Astrocyte (in vitro differentiated cells and primary cell): ENCODE measurements around the gene CUL2.

Experiments used
- EZH2 ChIP-seq: IDR thresholded peaks from 2 replicates; pipeline ENCODE4 v1.6.1; 2012; ENCODE audit warnings: mild to moderate bottlenecking, low read length, inconsistent platforms; ENCODE audit not compliant: insufficient read depth
- TF ChIP-seq, protein P1 (sequence below): IDR thresholded peaks from 2 replicates; pipeline ENCODE4 v1.5.1; 2011; ENCODE audit warnings: low read depth, mild to moderate bottlenecking, inconsistent platforms, low read length, moderate library complexity; ENCODE audit not compliant: insufficient read depth

GRCh38 chr10:34962866-34963265, 127.3 kb downstream of the CUL2 start:
- TF ChIP-seq, protein P1, sequence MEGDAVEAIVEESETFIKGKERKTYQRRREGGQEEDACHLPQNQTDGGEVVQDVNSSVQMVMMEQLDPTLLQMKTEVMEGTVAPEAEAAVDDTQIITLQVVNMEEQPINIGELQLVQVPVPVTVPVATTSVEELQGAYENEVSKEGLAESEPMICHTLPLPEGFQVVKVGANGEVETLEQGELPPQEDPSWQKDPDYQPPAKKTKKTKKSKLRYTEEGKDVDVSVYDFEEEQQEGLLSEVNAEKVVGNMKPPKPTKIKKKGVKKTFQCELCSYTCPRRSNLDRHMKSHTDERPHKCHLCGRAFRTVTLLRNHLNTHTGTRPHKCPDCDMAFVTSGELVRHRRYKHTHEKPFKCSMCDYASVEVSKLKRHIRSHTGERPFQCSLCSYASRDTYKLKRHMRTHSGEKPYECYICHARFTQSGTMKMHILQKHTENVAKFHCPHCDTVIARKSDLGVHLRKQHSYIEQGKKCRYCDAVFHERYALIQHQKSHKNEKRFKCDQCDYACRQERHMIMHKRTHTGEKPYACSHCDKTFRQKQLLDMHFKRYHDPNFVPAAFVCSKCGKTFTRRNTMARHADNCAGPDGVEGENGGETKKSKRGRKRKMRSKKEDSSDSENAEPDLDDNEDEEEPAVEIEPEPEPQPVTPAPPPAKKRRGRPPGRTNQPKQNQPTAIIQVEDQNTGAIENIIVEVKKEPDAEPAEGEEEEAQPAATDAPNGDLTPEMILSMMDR: no peak
- no peak for TF ChIP-seq EZH2
